Psoas muscle (tissue), 8 donors: ENCODE data around the gene SETD2. TPM values are rescaled to one million over a fixed set of nuclear protein-coding genes. Genes with fewer than 3 reads are reported as not detected.

Experiments
- ATAC-seq, 4 donors: fragments of 200-7000 bp; cut with Tn5 transposase; one replicate each; pipeline ENCODE4 v1.9.1; 2020; ENCODE audit warnings: moderate library complexity in 3 of 4, mild to moderate bottlenecking in 2 of 4
- DNase-seq, 2 donors: peaks; one replicate each; pipeline ENCODE4 v3.0.0-alpha.2; 2020
- H3K27ac ChIP-seq: fragments of 200-600 bp; one replicate; pipeline ENCODE4 v1.8.0; 2022
- H3K27me3 ChIP-seq, 3 donors: fragments of 200-600 bp in 1 of 3; one replicate each; pipeline versions ENCODE4 v1.6.1 to v1.8.0; 2013 to 2022; ENCODE audit warnings: low read length in 2 of 3, mild to moderate bottlenecking in 2 of 3, moderate library complexity in 1 of 3; ENCODE audit not compliant: insufficient read depth in 3 of 3
- H3K36me3 ChIP-seq, 2 donors: fragments of 200-600 bp in 1 of 2; one replicate each; pipeline versions ENCODE4 v1.6.1 to v1.8.0; 2013 to 2022; ENCODE audit warnings: low read depth in 1 of 2, mild to moderate bottlenecking in 1 of 2, moderate library complexity in 1 of 2; ENCODE audit not compliant: insufficient read depth in 1 of 2
- H3K4me1 ChIP-seq: fragments of 200-600 bp; one replicate; pipeline ENCODE4 v1.8.0; 2022
- H3K4me3 ChIP-seq: fragments of 200-600 bp; one replicate; pipeline ENCODE4 v1.8.0; 2022; ENCODE audit warnings: mild to moderate bottlenecking
- H3K9me3 ChIP-seq: fragments of 200-600 bp; one replicate; pipeline ENCODE4 v1.8.0; 2022
- CTCF ChIP-seq: fragments of 200-600 bp; IDR thresholded peaks from one replicate; pipeline ENCODE4 v1.8.0; 2022; ENCODE audit warnings: antibody characterized with exemption
- WGBS, 3 donors: extraction: QIAGEN DNeasy Blood & Tissue Kit; methylation state at CpG; one replicate each; pipeline versions ENCODE4 v1.1.6 to v1.1.7; 2013; 5-methylcytosine and 5-hydroxymethylcytosine counted together
- intact Hi-C, 2 donors: fragments of 100-400 bp; cut with DNase I; formaldehyde crosslinking; loops; one replicate each; pipeline versions ENCODE4 v1.11.0 to v1.14.2; 2022
- polyA plus RNA-seq, 3 donors: library from polyadenylated mRNA; stranded (reverse); fragments of 200-250 nt; gene quantifications; one replicate each; pipeline ENCODE4 v1.2.3, GENCODE V29; 2013
- total RNA-seq, 4 donors: library from RNA; stranded (reverse); fragmentation: NEBNext Ultra II Directional in 2 of 4; extraction: Animal tissue kit (Norgen Biotek cat#: 25700) in 2 of 4; gene quantifications; one replicate each; pipeline versions ENCODE4 v1.2.1 to v1.2.4, GENCODE V29; 2021 to 2023
- donor health status: healthy with polysubstance abuse.
- donor health status: DM: no; HTN: no; CAD: no; lungs with moderate emphysema.
- donor health status: Bipolar disorder and iron deficiency.
- donor health status: healthy.
- donor health status: DM: yes; HTN: yes; CAD: no.
- donor health status: DM: no; HTN: no; CAD: no.
- donor health status: DM: no; HTN: no; CAD: no.
- donor health status: DM: yes; HTN: yes; CAD: no.

SETD2 gene
- total and polyA plus RNA-seq, 7 donors, result 10.1 to 38.1 (median 33.7) TPM

GRCh38 chr3:46976326-46977190 lies 187.4 kb downstream of the SETD2 start, which contains the start of gene CCDC12:
TSS of gene CCDC12 (minus strand) at chr3:46976745. CDS start at chr3:46976732, 13 bp downstream.
- peaks cover 39% of the 10 kb centered on the region for H3K4me1 ChIP-seq
- H3K36me3 ChIP-seq, result peaks cover 0 to 5% of the 10 kb centered on the region in 2 donors
- H3K27ac ChIP-seq, result peak within 1 kb of the TSS; percentile 93
- H3K27me3 ChIP-seq, result no peaks in the 10 kb centered on the region
- DNase-seq (peak; percentile 94 to 97), ATAC-seq (peak; percentile 85 to 88 (median 88))
- intact Hi-C loops, result loop anchor here in 1 of 2 donors (5.0 kb wide), 1 partner anchor 49 kb away; no protein-coding TSS in a partner anchor
- H3K9me3 ChIP-seq, result no peaks in the 10 kb centered on the region
- peak within 1 kb of the TSS; percentile 92 for H3K4me3 ChIP-seq
- no peak for TF ChIP-seq CTCF
- 0 to 1% (median 1%) methylated on average over 58 to 64 of the region's 64 CpGs for WGBS, 3 donors

DNA sequence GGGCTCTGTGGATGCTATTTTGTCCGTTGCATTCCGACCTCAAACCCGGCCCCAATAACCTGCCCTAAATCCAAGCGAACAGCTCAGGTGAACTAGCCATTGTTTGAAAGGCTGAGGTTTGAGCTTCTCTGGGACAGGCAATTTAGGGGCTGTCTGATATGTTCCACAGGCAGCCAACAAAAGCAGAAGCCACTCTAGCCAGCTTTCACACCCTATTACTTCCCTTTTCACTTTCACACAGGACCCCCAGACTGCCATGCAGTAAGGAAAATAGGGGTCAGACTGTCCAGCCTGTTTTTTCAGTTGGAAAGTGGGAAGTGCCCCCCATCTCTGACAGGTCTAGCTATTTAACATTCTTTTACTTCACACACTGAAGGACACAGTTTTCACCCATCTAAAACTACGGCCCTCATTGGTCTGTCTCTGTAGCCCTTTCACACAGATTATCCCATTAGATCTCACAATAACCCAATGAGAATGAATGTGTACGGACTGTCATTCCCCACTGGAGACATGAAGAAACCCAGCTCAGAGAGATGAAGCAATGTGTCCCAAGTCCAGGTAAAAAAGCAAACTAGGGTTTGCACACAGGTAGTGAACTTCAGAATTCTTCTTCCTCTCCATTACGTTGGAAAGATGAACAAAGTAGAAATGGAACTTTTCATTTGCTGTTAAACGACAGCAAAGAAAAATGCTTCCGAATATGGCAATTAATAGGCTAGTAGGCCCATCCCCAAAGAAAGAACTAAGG lies 189.3 kb downstream of the SETD2 start:
- H3K27ac ChIP-seq, result peak overlapping the region; percentile 50
- H3K9me3 ChIP-seq, result no peaks in the 10 kb centered on the region
- ATAC-seq (no peak), DNase-seq (no peak)
- no peak for TF ChIP-seq CTCF
- intact Hi-C loops, result loop anchor here (5.0 kb wide), 2 partner anchors 37 to 47 kb away; no protein-coding TSS in a partner anchor
- no peaks in the 10 kb centered on the region for H3K27me3 ChIP-seq
- 72 to 81% (median 74%) methylated on average over 9 of the region's 9 CpGs for WGBS, 3 donors
- H3K4me3 ChIP-seq, result peak overlapping the region; percentile 92
- peaks cover 59% of the 10 kb centered on the region for H3K4me1 ChIP-seq
- H3K36me3 ChIP-seq, result peaks cover 0 to 6% of the 10 kb centered on the region in 2 donors

DNA sequence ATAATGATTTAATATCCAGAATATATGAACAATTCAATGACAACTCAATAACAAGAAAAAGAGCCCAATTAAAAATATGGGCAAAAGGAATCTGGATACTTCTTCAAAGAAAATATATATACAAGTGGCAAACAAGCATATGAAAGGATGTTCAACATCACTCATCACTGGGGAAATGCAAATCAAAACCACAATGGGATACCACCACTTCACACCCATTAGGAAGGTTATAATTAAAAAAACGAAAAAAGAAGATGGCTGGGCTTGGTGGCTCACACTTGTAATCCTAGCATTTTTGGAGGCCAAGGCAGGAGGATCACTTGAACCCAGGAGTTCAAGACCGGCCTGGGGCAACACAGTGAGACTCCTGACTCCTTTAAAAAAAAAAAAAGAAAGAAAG lies 191.5 kb downstream of the SETD2 start:
- no peak for DNase-seq
- intact Hi-C loops, result loop anchor here (5.0 kb wide), 1 partner anchor 35 kb away; no protein-coding TSS in a partner anchor
- H3K27ac ChIP-seq, result no peak overlapping the region
- H3K4me3 ChIP-seq, result no peak overlapping the region
- peaks cover 0 to 13% of the 10 kb centered on the region in 2 donors for H3K36me3 ChIP-seq
- no peak for ATAC-seq
- no peak for TF ChIP-seq CTCF
- H3K27me3 ChIP-seq, result no peaks in the 10 kb centered on the region
- H3K4me1 ChIP-seq, result peaks cover 74% of the 10 kb centered on the region
- 80 to 86% (median 82%) methylated on average over 2 of the region's 2 CpGs for WGBS, 3 donors
- H3K9me3 ChIP-seq, result no peaks in the 10 kb centered on the region

DNA sequence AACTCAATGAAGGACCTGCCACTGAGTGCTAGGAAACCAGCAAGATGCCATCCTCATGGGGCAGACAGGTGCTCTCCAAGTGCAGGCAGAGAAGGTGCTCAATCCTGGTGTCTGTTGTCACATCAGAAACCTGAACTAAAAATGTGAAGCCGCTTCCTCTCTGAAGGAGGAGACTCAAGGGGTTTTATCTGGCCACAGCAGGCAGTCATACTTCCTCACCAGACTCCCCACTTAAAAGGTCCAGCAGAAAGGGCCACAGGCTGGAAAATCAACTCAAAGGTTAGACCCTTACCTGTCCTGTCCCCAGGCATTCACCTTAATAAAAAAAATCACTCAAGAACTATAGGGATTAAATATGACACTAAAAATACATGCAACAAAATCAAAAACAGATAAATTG lies 192.2 kb downstream of the SETD2 start:
- Histone ChIP-seq H3K9me3 (no peaks in the 10 kb centered on the region), H3K27ac (peak overlapping the region; percentile 71), H3K36me3 (peaks cover 0 to 13% of the 10 kb centered on the region in 2 donors), H3K27me3 (no peaks in the 10 kb centered on the region), H3K4me3 (no peak overlapping the region), H3K4me1 (peaks cover 81% of the 10 kb centered on the region)
- no peak for ATAC-seq
- DNase-seq, result no peak
- no peak for TF ChIP-seq CTCF
- 67 to 89% (median 81%) methylated on average over 1 of the region's 1 CpG for WGBS, 3 donors
- intact Hi-C loops, result loop anchor here (5.0 kb wide), 1 partner anchor 34 kb away; no protein-coding TSS in a partner anchor
